Inflammatory macrophage (primary cell): ENCODE results near the gene SUSD1.
"Not testable (repeated sequence)": the region's sequence is repeated elsewhere in the genome, so short reads cannot be mapped to it uniquely, and the experiment has no call there.

Experiments
- DNase-seq, 2 donors: peaks; one replicate each; pipeline ENCODE4 v3.0.0-alpha.2; 2020 to 2022

The SUSD1 gene

GRCh38 chr9:112129246-112129645 lies 45.9 kb downstream of the SUSD1 start:
- no peak for DNase-seq

GRCh38 chr9:112128399-112128798 lies 46.7 kb downstream of the SUSD1 start:
- DNase-seq = not testable (repeated sequence)

GRCh38 chr9:112127281-112127680 lies 47.8 kb downstream of the SUSD1 start:
- no peak for DNase-seq

- DNase-seq = no peak
Measured at GRCh38 chr9:112125951-112126388, 49.1 kb downstream of the SUSD1 start.

GRCh38 chr9:112124156-112124555 lies 50.9 kb downstream of the SUSD1 start:
- DNase-seq = no peak

- no peak for DNase-seq
Measured at GRCh38 chr9:112121633-112122032, 53.5 kb downstream of the SUSD1 start.

- no peak for DNase-seq
Measured at GRCh38 chr9:112120439-112120925, 54.6 kb downstream of the SUSD1 start.

GRCh38 chr9:112120030-112120341 lies 55.1 kb downstream of the SUSD1 start:
- DNase-seq = no peak

GRCh38 chr9:112119225-112120029 lies 55.7 kb downstream of the SUSD1 start:
- no peak for DNase-seq

GRCh38 chr9:112118009-112118408 lies 57.1 kb downstream of the SUSD1 start:
- no peak for DNase-seq

GRCh38 chr9:112115970-112116753 lies 58.9 kb downstream of the SUSD1 start:
- DNase-seq = no peak

- no peak for DNase-seq
Measured at GRCh38 chr9:112115109-112115508, 60.0 kb downstream of the SUSD1 start.

GRCh38 chr9:112112941-112113681 lies 62.0 kb downstream of the SUSD1 start:
- DNase-seq = no peak

GRCh38 chr9:112112519-112112918 lies 62.6 kb downstream of the SUSD1 start:
- DNase-seq = no peak

- no peak for DNase-seq
Measured at GRCh38 chr9:112111461-112111860, 63.6 kb downstream of the SUSD1 start.

- no peak for DNase-seq
Measured at GRCh38 chr9:112110777-112111113, 64.4 kb downstream of the SUSD1 start.

GRCh38 chr9:112110094-112110776 lies 64.9 kb downstream of the SUSD1 start:
- no peak for DNase-seq

- DNase-seq = peak; percentile 28 to 76
Measured at GRCh38 chr9:112104901-112105300, 70.2 kb downstream of the SUSD1 start.

- no peak for DNase-seq
Measured at GRCh38 chr9:112104401-112104800, 70.7 kb downstream of the SUSD1 start.

GRCh38 chr9:112103405-112103804 lies 71.7 kb downstream of the SUSD1 start:
- peak; percentile 9 to 14 for DNase-seq

- DNase-seq = peak; percentile 79 to 82
Measured at GRCh38 chr9:112097712-112098688, 77.1 kb downstream of the SUSD1 start.
